Right kidney (tissue), 1 donor: ENCODE measurements around the gene NNMT.

Experiments
- DNase-seq: peaks from one replicate; pipeline ENCODE4 v3.0.0-alpha.2; 2016

NNMT gene

DNA sequence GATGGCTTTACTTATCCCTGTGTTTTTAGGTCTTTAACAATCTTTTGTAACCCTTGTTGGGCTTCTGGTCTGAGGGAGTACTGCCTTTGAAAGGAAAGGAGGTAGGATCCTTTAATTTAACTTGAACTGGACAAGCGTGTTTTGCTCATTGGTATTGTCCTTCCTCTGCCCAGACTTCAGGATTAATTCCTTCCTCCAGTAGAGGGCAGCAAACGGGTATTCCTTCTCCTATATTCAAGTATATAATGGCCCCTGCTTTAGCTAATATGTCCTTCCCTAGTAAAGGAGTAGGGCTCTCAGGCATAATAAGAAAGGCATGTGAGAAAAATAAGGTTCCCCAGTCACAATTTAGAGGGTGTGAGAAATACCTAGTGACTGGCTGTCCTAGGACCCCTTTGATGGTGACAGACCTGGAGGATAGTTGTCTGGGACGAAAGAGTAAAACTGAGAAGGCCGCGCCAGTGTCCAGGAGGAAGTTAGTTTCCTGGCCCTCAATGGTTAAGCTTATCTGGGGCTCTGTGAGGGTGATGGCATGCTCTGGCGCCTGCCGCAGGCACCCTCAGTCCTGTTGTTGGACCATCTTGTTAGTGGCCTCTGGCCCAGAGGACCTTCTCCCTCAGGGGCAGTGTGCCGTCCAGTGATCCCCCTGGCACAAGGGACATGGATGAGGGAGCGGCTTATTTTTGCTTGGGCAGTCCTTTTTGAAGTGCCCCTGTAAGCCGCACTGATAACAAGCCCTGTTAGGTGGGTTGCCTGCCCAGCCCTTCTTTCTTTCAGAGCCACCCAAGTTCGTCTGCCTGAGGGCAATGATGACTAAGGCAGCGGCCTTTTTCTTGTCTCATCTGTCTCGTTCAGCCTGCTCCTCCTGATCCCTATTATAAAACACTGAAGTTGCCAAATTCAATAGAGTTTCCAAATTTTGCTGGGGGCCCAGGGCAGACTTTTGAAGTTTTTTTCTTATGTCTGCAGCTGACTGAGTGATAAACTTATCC lies 52.3 kb downstream of the NNMT start:
- DNase-seq = peak; percentile 34

DNA sequence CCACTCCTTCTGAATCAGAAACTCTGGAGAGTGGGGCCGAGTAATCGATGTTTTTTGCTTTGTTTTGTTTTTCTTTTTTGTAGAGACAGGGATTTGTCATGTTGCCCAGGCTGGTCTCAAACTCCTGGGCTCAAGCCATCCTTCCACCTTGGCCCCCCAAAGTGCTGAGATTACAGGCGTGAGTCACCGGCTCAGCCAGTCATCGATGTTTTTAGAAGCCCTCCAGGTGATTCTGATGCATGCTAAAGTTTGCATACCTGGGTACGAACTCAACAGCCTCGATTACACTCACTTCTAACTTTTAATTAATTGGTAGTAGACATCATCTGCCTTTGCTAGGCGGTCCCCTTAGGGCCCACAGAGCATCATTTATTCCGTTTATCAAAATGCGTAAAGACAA lies 53.8 kb downstream of the NNMT start:
- DNase-seq = no peak

DNA sequence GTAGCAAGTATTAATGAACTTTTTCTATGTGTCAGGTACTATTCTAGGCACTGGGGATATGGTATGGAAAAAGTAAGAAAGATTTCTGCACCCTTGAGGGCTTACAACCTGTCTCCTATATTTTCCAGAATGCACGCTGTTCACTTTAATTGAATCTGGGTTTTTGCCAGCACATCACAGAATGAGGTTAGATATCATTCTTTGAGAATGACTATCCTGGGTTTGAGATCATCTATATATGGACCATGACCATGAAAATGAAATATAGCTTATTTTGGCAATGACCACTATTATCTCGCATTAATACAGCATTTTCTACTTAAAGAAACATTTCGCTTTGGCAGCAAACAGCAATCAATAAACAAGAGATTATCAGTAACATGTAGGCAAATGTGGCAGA lies 57.2 kb downstream of the NNMT start:
- DNase-seq = no peak

DNA sequence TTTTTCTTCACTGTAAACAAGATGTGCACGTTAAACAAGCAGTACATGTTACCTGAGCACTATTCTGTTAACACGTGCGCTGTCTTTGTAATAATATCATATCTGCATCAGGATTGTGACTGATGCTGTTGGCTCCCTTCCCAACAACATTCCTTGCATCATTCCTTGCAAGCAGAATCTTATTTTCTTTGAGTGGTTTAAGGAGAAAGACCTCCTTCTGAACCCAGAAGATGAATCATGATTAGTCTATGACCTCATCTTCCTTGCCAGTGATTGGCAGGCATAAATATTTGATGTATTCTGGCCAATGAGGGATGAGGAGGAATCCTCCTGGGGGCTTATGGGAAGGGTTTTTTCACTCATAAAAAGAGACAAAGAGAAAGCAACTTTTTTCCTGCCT lies 57.9 kb downstream of the NNMT start:
- DNase-seq = no peak

DNA sequence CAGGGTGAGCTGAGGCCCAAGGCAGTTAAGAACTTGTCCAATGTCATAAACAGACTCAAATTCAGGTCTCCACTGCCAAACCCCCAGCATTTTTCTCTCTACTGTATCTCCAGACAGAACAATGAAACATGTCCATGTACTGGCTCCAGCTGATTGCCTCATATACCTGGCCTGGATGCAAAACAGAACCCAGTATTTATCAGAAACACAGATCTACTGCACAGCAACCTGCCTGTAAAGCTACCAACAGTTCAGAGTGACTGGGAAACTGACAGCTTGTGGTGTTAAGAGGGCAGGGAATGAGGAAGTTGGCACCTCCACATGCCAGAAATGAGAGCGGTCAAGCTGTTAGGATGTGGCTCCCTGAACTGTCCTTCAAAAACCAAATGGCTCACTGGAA lies 62.5 kb downstream of the NNMT start:
- DNase-seq = no peak

DNA sequence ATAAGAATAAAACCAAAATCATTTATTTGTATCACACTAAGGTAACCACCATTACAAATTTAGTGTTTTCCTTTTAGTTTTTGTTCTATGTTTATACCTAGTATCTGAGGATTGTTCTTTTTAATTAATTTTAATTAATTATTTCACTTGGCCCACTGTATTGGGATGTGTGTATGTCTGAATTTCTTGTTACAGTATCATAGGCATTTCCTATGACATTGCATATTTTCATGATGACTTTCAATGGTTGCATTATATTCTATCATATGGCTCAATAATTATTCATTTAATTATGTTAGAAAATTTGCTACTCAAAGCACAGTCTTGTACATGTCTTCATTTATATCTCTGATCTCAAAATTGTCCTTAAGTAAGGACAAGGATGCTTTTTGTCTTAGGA lies 63.1 kb downstream of the NNMT start:
- DNase-seq = no peak

DNA sequence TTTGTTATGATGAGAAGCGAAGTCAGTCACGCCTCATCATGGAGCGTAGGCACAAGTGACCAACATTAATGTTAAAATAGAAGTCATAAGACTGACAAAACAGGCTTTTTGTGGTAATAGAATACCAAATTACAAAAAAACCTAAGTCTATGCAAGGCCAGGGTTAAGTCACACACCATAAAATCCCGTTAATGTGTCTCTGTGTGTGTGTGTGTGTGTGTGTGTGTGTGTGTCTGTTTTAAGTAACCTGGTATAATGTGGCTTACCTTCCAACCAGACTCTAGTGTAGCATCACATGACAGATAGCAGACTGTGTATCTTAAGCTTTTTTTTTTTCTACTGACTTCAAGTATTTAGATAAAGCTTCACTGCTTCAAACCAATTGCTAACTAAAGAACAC lies 66.1 kb downstream of the NNMT start:
- peak; percentile 10 for DNase-seq

DNA sequence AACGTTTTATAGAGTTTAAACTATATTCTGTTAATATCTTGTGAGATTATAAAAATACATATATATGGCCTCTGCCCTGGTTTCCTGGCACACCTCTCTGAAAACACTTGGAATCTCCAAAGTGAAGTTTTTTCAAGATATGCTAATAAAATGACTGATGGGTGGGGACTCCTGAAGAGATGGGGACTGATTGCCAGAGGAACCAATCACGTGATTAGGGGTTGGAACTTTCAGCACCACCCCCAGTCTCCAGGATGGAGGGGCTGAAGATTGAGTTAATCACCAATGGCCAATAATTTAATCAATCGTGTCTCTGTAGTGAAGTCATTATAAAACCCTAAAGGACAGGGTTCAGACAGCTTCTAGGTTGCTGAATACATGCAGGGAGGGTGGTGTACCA lies 66.8 kb downstream of the NNMT start:
- no peak for DNase-seq
